Skeletal muscle satellite cell (primary cell): ENCODE data around the gene C1orf210. TPM values are rescaled to one million over a fixed set of nuclear protein-coding genes. Genes with fewer than 3 reads are reported as not detected.

Experiments used
- H3K27me3 ChIP-seq: 2 replicates; pipeline ENCODE4 v1.7.0; 2013; ENCODE audit warnings: low read length; ENCODE audit not compliant: control insufficient read depth, insufficient read depth
- H3K36me3 ChIP-seq: 2 replicates; pipeline ENCODE4 v1.7.0; 2013; ENCODE audit warnings: mild to moderate bottlenecking, control low read depth, low read length; ENCODE audit not compliant: insufficient read depth
- H3K4me1 ChIP-seq: 2 replicates; pipeline ENCODE4 v1.7.0; 2013; ENCODE audit warnings: low read length; ENCODE audit not compliant: control insufficient read depth, insufficient read depth
- H3K4me2 ChIP-seq: 2 replicates; pipeline ENCODE4 v1.7.0; 2013; ENCODE audit warnings: mild to moderate bottlenecking, low read length
- H3K4me3 ChIP-seq: 2 replicates; pipeline ENCODE4 v1.7.0; 2013; ENCODE audit warnings: low read length
- H3K9ac ChIP-seq: 2 replicates; pipeline ENCODE4 v1.7.0; 2013; ENCODE audit warnings: mild to moderate bottlenecking, low read depth, low read length, moderate library complexity
- H3K9me3 ChIP-seq: replicated peaks from 2 replicates; pipeline ENCODE4 v1.7.0; 2013; ENCODE audit warnings: mild to moderate bottlenecking, control low read depth, low read length
- total RNA-seq: library from RNA; depleted of rRNA; stranded (reverse); fragments of >200 nt; gene quantifications from 2 replicates; pipeline ENCODE4 v1.2.3, GENCODE V29; 2012; rRNA removed

The C1orf210 gene
- total RNA-seq: not detected in 2 replicates

- Histone ChIP-seq H3K9ac (no peak within 1 kb of the TSS), H3K4me2 (no peak within 1 kb of the TSS), H3K27me3 (peaks cover 50% of the 10 kb centered on the region), H3K4me1 (no peaks in the 10 kb centered on the region), H3K4me3 (no peak within 1 kb of the TSS), H3K36me3 (no peaks in the 10 kb centered on the region), H3K9me3 (no peaks in the 10 kb centered on the region)
Observed at GRCh38 chr1:43285269-43285990, at the start of gene C1orf210. Gene C1orf210 (minus strand): TSS chr1:43285581. CDS start chr1:43283270, 2,311 bp downstream.

- Histone ChIP-seq H3K4me1 (peaks cover 11% of the 10 kb centered on the region), H3K9me3 (no peaks in the 10 kb centered on the region), H3K9ac (no peak overlapping the region), H3K36me3 (no peaks in the 10 kb centered on the region), H3K4me3 (no peak overlapping the region), H3K27me3 (peaks cover 18% of the 10 kb centered on the region), H3K4me2 (no peak overlapping the region)
Observed at GRCh38 chr1:43334453-43335205, 49.2 kb upstream of the C1orf210 start.

- Histone ChIP-seq H3K4me2 (no peak overlapping the region), H3K4me1 (peaks cover 13% of the 10 kb centered on the region), H3K4me3 (no peak overlapping the region), H3K9ac (no peak overlapping the region), H3K9me3 (no peaks in the 10 kb centered on the region), H3K36me3 (no peaks in the 10 kb centered on the region), H3K27me3 (peaks cover 5% of the 10 kb centered on the region)
Observed at GRCh38 chr1:43331688-43332087, 46.3 kb upstream of the C1orf210 start.

DNA sequence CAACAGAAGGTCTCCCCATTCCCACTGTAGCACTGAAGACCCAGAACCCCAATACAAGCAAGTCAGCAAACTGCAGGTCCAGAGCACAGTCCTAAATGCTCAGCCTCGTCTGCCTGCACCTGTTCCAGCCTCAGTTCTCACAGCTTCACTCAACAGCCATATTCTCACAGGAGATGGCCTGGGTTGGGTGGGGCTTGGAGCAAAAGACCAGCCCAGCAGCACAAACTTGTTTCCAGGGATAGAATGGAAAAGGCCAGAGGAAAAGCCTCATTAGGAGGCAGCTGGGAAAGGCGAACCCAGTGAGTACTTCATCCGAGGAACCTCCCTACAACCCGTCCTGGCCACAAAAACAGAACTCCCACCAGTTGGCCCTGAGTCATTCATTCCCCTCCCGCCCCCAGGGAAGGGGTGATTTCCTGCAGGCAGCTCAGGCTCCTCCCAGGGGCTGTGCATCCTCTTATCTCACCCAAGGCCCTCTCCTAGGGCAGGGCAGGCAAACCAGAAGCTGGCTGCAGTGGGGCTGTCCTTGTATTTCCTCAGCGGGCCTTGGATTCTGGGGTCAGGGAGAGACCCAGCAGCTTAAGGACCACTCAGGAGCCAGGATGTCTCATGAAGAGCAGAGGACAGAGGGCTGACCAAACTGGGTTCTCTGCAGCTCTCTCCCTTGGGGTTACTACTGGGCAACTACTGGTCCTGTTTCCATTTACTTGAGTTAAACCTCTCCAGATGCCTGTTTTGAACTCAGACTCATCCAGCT lies 44.8 kb upstream of the C1orf210 start:
- H3K4me2 ChIP-seq: peak overlapping the region; percentile 43
- H3K4me1 ChIP-seq: peaks cover 13% of the 10 kb centered on the region
- H3K9me3 ChIP-seq: no peaks in the 10 kb centered on the region
- H3K27me3 ChIP-seq: no peaks in the 10 kb centered on the region
- no peak overlapping the region for H3K9ac ChIP-seq
- H3K36me3 ChIP-seq: no peaks in the 10 kb centered on the region
- H3K4me3 ChIP-seq: no peak overlapping the region

DNA sequence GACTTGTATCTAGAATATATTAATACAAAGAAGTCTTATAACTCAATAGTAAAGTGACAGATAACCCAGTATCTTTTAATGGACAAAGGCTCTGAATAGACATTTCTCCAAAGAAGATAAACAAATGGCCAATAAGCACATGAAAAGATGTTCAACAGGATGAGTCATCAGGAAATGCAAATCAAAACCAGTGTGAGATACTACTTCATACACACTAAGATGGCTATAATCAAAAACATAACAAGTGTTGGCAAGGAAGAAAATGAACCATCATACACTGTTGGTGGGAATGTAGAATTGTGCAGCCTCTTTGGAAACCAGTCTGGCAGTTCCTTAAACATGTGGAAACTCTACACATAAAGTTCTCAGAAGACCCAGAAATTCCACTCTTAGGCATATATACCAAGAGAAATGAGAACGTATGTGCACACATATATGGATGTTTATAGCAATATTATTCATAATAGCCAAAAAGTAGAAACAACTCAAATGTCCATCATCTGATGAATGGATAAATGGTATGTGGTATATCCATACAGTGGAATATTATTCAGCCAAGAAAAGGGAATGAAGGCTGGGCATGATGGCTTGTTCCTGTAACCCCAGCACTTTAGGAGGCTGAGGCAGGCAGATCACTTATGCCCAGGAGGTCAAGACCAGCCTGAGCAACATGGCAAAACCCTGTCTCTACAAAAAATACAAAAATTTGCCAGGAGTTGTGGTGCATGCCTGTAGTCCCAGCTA lies 42.3 kb upstream of the C1orf210 start:
- Histone ChIP-seq H3K36me3 (no peaks in the 10 kb centered on the region), H3K9me3 (no peaks in the 10 kb centered on the region), H3K27me3 (no peaks in the 10 kb centered on the region), H3K4me1 (peaks cover 13% of the 10 kb centered on the region), H3K9ac (no peak overlapping the region), H3K4me3 (no peak overlapping the region), H3K4me2 (no peak overlapping the region)

- no peak overlapping the region for H3K4me2 ChIP-seq
- no peaks in the 10 kb centered on the region for H3K36me3 ChIP-seq
Observed at GRCh38 chr1:43325381-43325780, 40.0 kb upstream of the C1orf210 start.

GRCh38 chr1:43324810-43325209 lies 39.4 kb upstream of the C1orf210 start:
- H3K4me3 ChIP-seq: no peak overlapping the region
- H3K4me1 ChIP-seq: peaks cover 3% of the 10 kb centered on the region
- H3K36me3 ChIP-seq: no peaks in the 10 kb centered on the region
- no peaks in the 10 kb centered on the region for H3K27me3 ChIP-seq
- no peak overlapping the region for H3K4me2 ChIP-seq
- no peak overlapping the region for H3K9ac ChIP-seq
- H3K9me3 ChIP-seq: no peaks in the 10 kb centered on the region

More at GRCh38 chr1:43325381-43325780, 40.0 kb upstream of the C1orf210 start:
- H3K9me3 ChIP-seq: no peaks in the 10 kb centered on the region
- no peak overlapping the region for H3K4me3 ChIP-seq
- H3K4me1 ChIP-seq: peaks cover 9% of the 10 kb centered on the region
- no peaks in the 10 kb centered on the region for H3K27me3 ChIP-seq
- H3K9ac ChIP-seq: no peak overlapping the region

DNA sequence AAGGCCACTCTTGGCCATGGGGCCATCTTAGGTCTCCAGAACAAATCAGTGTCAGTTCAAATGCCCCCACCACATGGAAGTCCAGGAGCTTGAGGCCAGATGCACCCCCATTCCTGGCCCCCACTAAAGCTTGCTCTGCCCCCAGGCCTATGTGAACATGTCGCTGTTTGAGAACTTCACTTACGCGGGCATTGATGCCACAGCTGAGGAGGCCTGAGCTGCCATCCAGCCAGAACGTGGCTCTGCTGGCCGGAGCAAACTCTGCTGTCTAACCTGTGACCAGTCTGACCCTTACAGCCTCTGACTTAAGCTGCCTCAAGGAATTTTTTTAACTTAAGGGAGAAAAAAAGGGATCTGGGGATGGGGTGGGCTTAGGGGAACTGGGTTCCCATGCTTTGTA lies 37.1 kb upstream of the C1orf210 start:
- no peaks in the 10 kb centered on the region for H3K4me1 ChIP-seq
- no peak overlapping the region for H3K4me3 ChIP-seq
- H3K27me3 ChIP-seq: no peaks in the 10 kb centered on the region
- no peaks in the 10 kb centered on the region for H3K9me3 ChIP-seq
- no peak overlapping the region for H3K4me2 ChIP-seq
- H3K36me3 ChIP-seq: no peaks in the 10 kb centered on the region
- no peak overlapping the region for H3K9ac ChIP-seq

GRCh38 chr1:43321331-43321891 lies 36.0 kb upstream of the C1orf210 start:
- Histone ChIP-seq H3K27me3 (no peaks in the 10 kb centered on the region), H3K9me3 (no peaks in the 10 kb centered on the region), H3K4me3 (no peak overlapping the region), H3K4me2 (no peak overlapping the region), H3K36me3 (no peaks in the 10 kb centered on the region), H3K4me1 (no peaks in the 10 kb centered on the region), H3K9ac (no peak overlapping the region)

- Histone ChIP-seq H3K4me3 (no peak overlapping the region), H3K9me3 (no peaks in the 10 kb centered on the region), H3K36me3 (no peaks in the 10 kb centered on the region), H3K27me3 (no peaks in the 10 kb centered on the region), H3K9ac (no peak overlapping the region), H3K4me2 (no peak overlapping the region), H3K4me1 (no peaks in the 10 kb centered on the region)
Observed at GRCh38 chr1:43319766-43320165, 34.4 kb upstream of the C1orf210 start.
